Testis (tissue), 2 donors: ENCODE measurements around the gene CEACAM6.

Source experiments
- CTCF ChIP-seq, 3 experiments: fragments of 450-650 bp in 2 of 3; fragments of 200-600 bp in 1 of 3; sonication (generic) in 1 of 3; IDR thresholded peaks; one replicate each; pipeline ENCODE4 v1.5.1; 2016 to 2019; ENCODE audit warnings: antibody characterized with exemption in 3 of 3, mild to moderate bottlenecking in 2 of 3, moderate library complexity in 1 of 3
- POLR2A ChIP-seq: fragments of 450-650 bp; IDR thresholded peaks from one replicate; pipeline ENCODE4 v1.6.1; 2017; ENCODE audit warnings: antibody characterized with exemption, mild to moderate bottlenecking, moderate library complexity

- TF ChIP-seq POLR2A, result no peak
- no peak for TF ChIP-seq CTCF (IDR thresholded peaks at IDR 0.05)
These were observed 20.2 kb upstream of the CEACAM6 start for GRCh38 chr19:41735071-41735600.
